HepG2 (cell line): ENCODE measurements around the gene SLC16A7. TPM values are rescaled to one million over a fixed set of nuclear protein-coding genes. Genes with fewer than 3 reads are reported as not detected.

Experiments used
- ATAC-seq: fragments of 200-7000 bp; cut with Tn5 transposase; 3 replicates; pipeline ENCODE4 v1.9.1; 2020; ENCODE audit warnings: mild to moderate bottlenecking, moderate library complexity
- BruUV-seq: library from RNA; stranded (reverse); fragments of 400-500 nt; replicated peaks from 2 replicates; lab custom pipeline; 2021; lab: Mats Ljungman, UMichigan
- CTCF ChIA-PET: fragments of 300-600 bp; formaldehyde crosslinking; extraction: SDS; loops from one replicate; lab custom pipeline; 2021; ENCODE audit warnings: low total read pairs, inconsistent platforms, low intra/inter-chr PET ratio; lab: Yijun Ruan, JAX
- POLR2A ChIA-PET: fragments of 350-600 bp; sonication (Branson Sonifier 250); formaldehyde crosslinking; loops from one replicate; lab custom pipeline; 2020; ENCODE audit warnings: antibody characterized with exemption, inconsistent platforms; lab: Yijun Ruan, JAX
- DNase-seq: peaks from one replicate; pipeline ENCODE4 v3.0.0-alpha.2; 2015; ENCODE audit warnings: low spot score
- FAIRE-seq: peaks from 3 replicates; lab custom pipeline; 2011; peaks lifted over from hg19 to GRCh38; lab: Jason Lieb, UNC
- H2AFZ ChIP-seq: one replicate; pipeline ENCODE4 v1.6.1; 2011; ENCODE audit warnings: low read length, inconsistent platforms
- H3K27ac ChIP-seq: fragments of 300-600 bp; 3 replicates; pipeline ENCODE4 v1.8.0; 2011; ENCODE audit warnings: mixed run types, mild to moderate bottlenecking, mixed read lengths, low read length, inconsistent platforms; ENCODE audit not compliant: insufficient read depth; ENCODE audit errors: extremely low read length
- H3K27me3 ChIP-seq, 2 experiments: fragments of 200-600 bp in 1 of 2; 2 replicates in 1 of 2; 3 replicates in 1 of 2; pipeline versions ENCODE4 v1.6.0 to v1.8.0; 2011; ENCODE audit warnings: low read length in 2 of 2, mild to moderate bottlenecking in 2 of 2, moderate library complexity in 2 of 2, inconsistent platforms in 1 of 2; ENCODE audit not compliant: insufficient read depth in 2 of 2, control insufficient read depth in 1 of 2
- H3K36me3 ChIP-seq, 2 experiments: fragments of 200-600 bp in 1 of 2; replicated peaks in 1 of 2; 2 replicates in 1 of 2; 3 replicates in 1 of 2; pipeline versions ENCODE4 v1.5.1 to v1.8.0; 2011; ENCODE audit warnings: low read length in 2 of 2, inconsistent platforms in 1 of 2; ENCODE audit not compliant: insufficient read depth in 2 of 2, control insufficient read depth in 1 of 2
- H3K4me1 ChIP-seq: 2 replicates; pipeline ENCODE4 v1.5.1; 2012; ENCODE audit warnings: low read length, inconsistent platforms; ENCODE audit not compliant: insufficient read depth
- H3K4me2 ChIP-seq: 2 replicates; pipeline ENCODE4 v1.6.0; 2011; ENCODE audit warnings: low read depth, low read length, inconsistent platforms
- H3K4me3 ChIP-seq, 3 experiments: fragments of 200-600 bp in 1 of 3; sonication (generic), shearing (Covaris generic) in 1 of 3; replicated peaks in 1 of 3; 2 replicates each; pipeline ENCODE4 v1.5.1; 2011 to 2016; ENCODE audit warnings: low read length in 3 of 3, inconsistent platforms in 2 of 3, low read depth in 2 of 3, mild to moderate bottlenecking in 2 of 3, control low read depth in 1 of 3, mixed read lengths in 1 of 3; ENCODE audit not compliant: insufficient read depth in 1 of 3
- H3K79me2 ChIP-seq: one replicate; pipeline ENCODE4 v1.6.1; 2011; ENCODE audit warnings: low read length, inconsistent platforms; ENCODE audit not compliant: insufficient read depth
- H3K9ac ChIP-seq: 2 replicates; pipeline ENCODE4 v1.6.0; 2011; ENCODE audit warnings: mild to moderate bottlenecking, low read depth, low read length, inconsistent platforms; ENCODE audit not compliant: insufficient read depth
- H3K9me3 ChIP-seq: 2 replicates; pipeline ENCODE4 v1.5.1; 2012; ENCODE audit warnings: mild to moderate bottlenecking, low read length
- H4K20me1 ChIP-seq: 2 replicates; pipeline ENCODE4 v1.6.0; 2011; ENCODE audit warnings: inconsistent platforms, mild to moderate bottlenecking, low read length, moderate library complexity; ENCODE audit not compliant: insufficient read depth
- E2F1 ChIP-seq: sonication (generic); formaldehyde crosslinking; IDR thresholded peaks from 2 replicates; pipeline ENCODE4 v1.5.0; 2020; ENCODE audit warnings: missing genetic modification reagents
- FOSL2 ChIP-seq: sonication (generic); formaldehyde crosslinking; IDR thresholded peaks from 2 replicates; pipeline ENCODE4 v1.4.0; 2020; ENCODE audit warnings: missing genetic modification reagents
- IKZF1 ChIP-seq: fragments of 450-650 bp; IDR thresholded peaks from 2 replicates; pipeline ENCODE4 v1.7.1; 2016
- RFX3 ChIP-seq: IDR thresholded peaks from 2 replicates; pipeline ENCODE4 v1.6.1; 2016; ENCODE audit warnings: missing biosample characterization, missing genetic modification reagents
- ZNF414 ChIP-seq: sonication (generic); formaldehyde crosslinking; IDR thresholded peaks from 2 replicates; pipeline ENCODE4 v1.5.0; 2020; ENCODE audit warnings: missing genetic modification reagents
- ZNF646 ChIP-seq: sonication (generic); formaldehyde crosslinking; IDR thresholded peaks from 2 replicates; pipeline ENCODE4 v1.9.0; 2021; ENCODE audit warnings: mild to moderate bottlenecking, missing genetic modification reagents
- WGBS: methylation state at CpG from one replicate; pipeline ENCODE4 v1.1.6; 2017; ENCODE audit warnings: low lambda C conversion rate; 5-methylcytosine and 5-hydroxymethylcytosine counted together
- in situ Hi-C: cut with HindIII; loops from 2 replicates; pipeline ENCODE4 v1.10.0; 2017; ENCODE audit warnings: low pct_unique_long_range_greater_than_20kb; ENCODE audit not compliant: extremely low pct_ligation_motif_present
- intact Hi-C: fragments of 100-400 bp; cut with micrococcal nuclease; formaldehyde crosslinking; loops from one replicate; pipeline ENCODE4 v1.10.0; 2022; ENCODE audit not compliant: unreplicated experiment
- polyA plus RNA-seq, 8 experiments: library from polyadenylated mRNA; depleted of rRNA in 3 of 8; stranded (reverse) in 7 of 8; unstranded in 1 of 8; fragments of >200 nt; fragmentation: Illumina TruSeq in 4 of 8; extraction: Trizol in 4 of 8; gene quantifications; 2 replicates each; pipeline versions ENCODE4 v1.2.1 to v1.2.3, GENCODE V29; 2011 to 2016; ENCODE audit warnings: low read depth in 4 of 8, missing spikeins in 1 of 8, mixed read lengths in 1 of 8; ENCODE audit not compliant: insufficient read depth in 1 of 8
- total RNA-seq, 5 experiments: library from RNA; depleted of rRNA; stranded (reverse); fragments of >200 nt; fragmentation: Illumina TruSeq; extraction: Trizol; gene quantifications; 2 replicates each; pipeline ENCODE4 v1.2.3, GENCODE V29; 2016; ENCODE audit warnings: low read depth in 1 of 5

The SLC16A7 gene
- total and polyA plus RNA-seq, 2 of the 13 experiments (the other 11 are each of a cell fraction or from before 2014, with no cell fraction given): 1.3 to 1.6 TPM

- TF ChIP-seq ZNF646 (no peak), ZNF414 (CRISPR knock-in tag) (no peak), IKZF1 (no peak), RFX3 (no peak), FOSL2 (CRISPR knock-in tag) (no peak), E2F1 (CRISPR knock-in tag) (no peak)
- Histone ChIP-seq H3K27ac (no peak overlapping the region), H3K4me2 (no peak overlapping the region), H4K20me1 (no peaks in the 10 kb centered on the region), H3K79me2 (no peaks in the 10 kb centered on the region), H3K27me3 (no peaks in the 10 kb centered on the region), H3K9ac (no peak overlapping the region), H3K9me3 (no peaks in the 10 kb centered on the region), H3K4me3 (no peak overlapping the region), H3K36me3 (no peaks in the 10 kb centered on the region), H2AFZ (no peak overlapping the region), H3K4me1 (no peaks in the 10 kb centered on the region)
- WGBS: 2% methylated on average over 1 of the region's 1 CpG
- intact Hi-C loops (no loop called here), in situ Hi-C loops (no loop called here)
- ChIA-PET POLR2A (no interaction called here), CTCF (no interaction called here)
- ATAC-seq: no peak
- no peak for FAIRE-seq
- no peak for DNase-seq
- BruUV-seq: no TSS peak
Observed at GRCh38 chr12:59583003-59583712, 12.7 kb upstream of the SLC16A7 start.
